ENCODE data around the gene CDK14.

GRCh38 chr7:90595801-90596670 lies at the start of gene CDK14:
- TF ChIP-seq POLR2AphosphoS5 (IDR thresholded peaks at IDR 0.05; ENCODE audit: low read depth, low read length) (no peak), POLR2A (IDR thresholded peaks at IDR 0.05; ENCODE audit: low read depth, low read length) (no peak), TAF1 (IDR thresholded peaks at IDR 0.05; ENCODE audit: borderline replicate concordance, low read depth, low read length) (no peak)
